GM19395 (cell line): ENCODE data around the gene MGMT.

Experiments
- ATAC-seq: cut with Tn5 transposase; IDR thresholded peaks from one replicate; pipeline ENCODE4 v1.9.1; 2021; ENCODE audit warnings: mild to moderate bottlenecking, moderate library complexity; ENCODE audit not compliant: unreplicated experiment

The MGMT gene

GRCh38 chr10:129677377-129677927 is 210.4 kb downstream of the MGMT start:
- no peak for ATAC-seq

- ATAC-seq, result no peak
These were observed 211.1 kb downstream of the MGMT start for GRCh38 chr10:129678186-129678585.

DNA sequence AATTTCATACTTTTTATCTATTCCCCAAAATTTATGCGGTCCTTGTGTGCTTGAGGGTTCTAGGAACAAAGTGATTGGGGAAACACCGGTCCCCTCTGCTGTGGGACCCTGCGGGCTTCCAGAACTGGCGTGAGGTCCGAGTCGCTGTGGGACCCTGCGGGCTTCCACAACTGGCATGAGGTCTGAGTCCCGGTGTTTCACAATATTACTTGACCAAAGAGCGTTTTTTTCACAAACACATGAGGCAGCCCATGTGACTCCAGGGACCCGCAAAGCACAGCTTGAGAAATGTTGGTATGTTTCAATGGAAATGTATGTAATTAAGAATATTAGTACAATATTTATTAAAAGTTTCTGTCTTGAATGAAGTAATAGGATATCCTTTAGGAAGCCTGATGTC is 212.2 kb downstream of the MGMT start:
- no peak for ATAC-seq

GRCh38 chr10:129680661-129681344 is 213.8 kb downstream of the MGMT start:
- ATAC-seq, result no peak

- no peak for ATAC-seq
These were observed 214.8 kb downstream of the MGMT start for GRCh38 chr10:129681856-129682255.

DNA sequence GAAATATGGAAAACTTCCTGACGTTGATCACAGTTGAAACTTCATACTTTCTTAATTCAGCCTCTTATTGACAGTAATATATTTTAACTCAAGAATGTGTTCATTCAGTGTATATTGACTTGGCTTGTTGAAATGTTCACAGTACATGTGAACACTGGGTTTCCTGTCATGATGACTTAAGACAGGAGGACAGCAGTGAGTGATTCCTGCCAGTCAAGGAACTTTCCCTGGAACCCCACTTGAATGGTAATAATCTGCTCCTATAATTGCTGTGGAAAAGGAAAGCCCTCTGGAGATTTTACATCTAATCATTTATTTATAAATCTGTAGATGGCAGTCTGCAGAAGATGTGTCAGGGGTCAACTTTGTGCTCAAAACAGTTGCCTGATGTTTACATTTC is 216.5 kb downstream of the MGMT start:
- ATAC-seq, result no peak

- ATAC-seq, result no peak
These were observed 216.9 kb downstream of the MGMT start for GRCh38 chr10:129683920-129684319.

- ATAC-seq, result no peak
These were observed 218.2 kb downstream of the MGMT start for GRCh38 chr10:129685271-129685670.

DNA sequence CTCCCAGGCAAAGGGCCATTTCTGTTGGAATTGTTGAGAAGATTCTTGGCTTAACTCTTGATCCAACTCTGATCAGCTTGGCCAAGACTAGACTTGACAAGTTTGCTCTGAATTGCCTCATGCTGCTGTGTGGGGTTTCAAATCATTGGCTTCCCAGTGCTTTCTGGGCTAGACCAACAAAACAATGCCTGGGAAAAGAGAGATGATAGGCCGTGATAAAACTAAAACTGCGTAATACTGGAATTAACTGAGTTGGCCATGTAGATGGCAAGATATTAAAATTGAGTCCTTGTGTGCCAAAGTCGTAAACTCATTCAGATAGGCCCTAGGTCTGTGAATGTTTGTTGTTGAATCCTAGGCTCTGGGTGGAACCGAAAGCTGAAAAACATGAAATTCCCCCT is 222.6 kb downstream of the MGMT start:
- no peak for ATAC-seq

- ATAC-seq, result no peak
These were observed 223.4 kb downstream of the MGMT start for GRCh38 chr10:129690248-129691070.

DNA sequence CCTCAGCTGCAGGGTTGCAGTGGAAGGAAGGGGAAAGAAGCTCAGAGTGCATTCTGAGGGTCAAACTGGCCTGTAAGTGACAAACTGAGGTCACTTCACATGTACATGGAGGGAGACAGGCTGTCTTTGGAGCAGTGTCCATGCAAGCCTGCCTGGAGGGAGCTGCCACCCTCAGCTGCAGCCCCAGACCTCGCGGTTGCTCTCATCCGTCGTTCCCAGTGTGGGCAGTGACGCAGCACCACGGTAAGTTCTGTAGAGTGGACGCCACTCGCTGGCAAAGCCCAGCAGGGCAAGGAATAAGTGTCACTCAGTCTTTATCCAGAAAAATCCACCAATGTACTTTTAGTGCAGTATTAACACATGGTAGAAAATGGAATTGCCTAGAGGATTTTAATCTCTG is 225.7 kb downstream of the MGMT start:
- ATAC-seq, result no peak

GRCh38 chr10:129693382-129693781 is 226.3 kb downstream of the MGMT start:
- no peak for ATAC-seq

DNA sequence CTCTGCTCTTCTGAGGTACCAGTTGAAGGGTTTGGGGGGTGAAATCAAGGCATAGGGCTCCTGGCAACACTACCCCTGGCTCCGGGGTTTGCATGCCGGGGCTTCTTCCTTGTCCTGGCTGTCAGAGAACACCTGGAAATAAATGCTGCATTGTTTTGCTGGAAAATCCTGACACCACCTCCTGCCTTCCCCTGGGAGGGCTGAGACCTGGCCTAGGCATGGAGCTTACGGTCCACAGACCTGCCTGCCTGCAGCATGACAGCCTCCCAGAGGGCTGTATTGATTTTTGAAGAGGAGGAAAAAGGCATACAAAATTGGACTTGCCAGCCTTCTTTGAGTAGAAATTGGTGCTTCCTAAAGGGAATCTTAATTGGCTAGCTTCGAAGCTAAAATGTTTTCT is 227.1 kb downstream of the MGMT start:
- ATAC-seq, result no peak

- ATAC-seq, result no peak
These were observed 227.7 kb downstream of the MGMT start for GRCh38 chr10:129694691-129695243.

DNA sequence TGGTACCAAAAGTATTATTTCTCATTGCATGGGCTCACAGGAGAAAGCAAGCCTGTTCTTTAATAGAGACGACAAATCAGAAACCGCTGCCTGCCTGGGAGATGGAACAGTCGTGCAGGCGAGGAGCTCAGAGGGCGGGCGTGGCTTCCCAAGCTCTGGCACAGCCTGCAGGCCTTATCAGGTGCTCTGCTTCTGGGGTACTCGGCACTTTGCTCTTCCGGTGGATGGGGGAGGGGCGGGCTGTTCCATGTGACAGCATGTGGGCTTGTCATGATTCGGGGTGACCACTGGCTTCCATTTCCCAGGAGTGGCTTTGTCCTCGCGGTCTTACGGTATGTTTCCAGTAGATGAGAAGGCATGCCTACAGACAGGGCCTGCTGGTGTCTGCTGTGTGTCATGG is 228.6 kb downstream of the MGMT start:
- no peak for ATAC-seq

- ATAC-seq, result no peak
These were observed 229.6 kb downstream of the MGMT start for GRCh38 chr10:129696636-129697035.

DNA sequence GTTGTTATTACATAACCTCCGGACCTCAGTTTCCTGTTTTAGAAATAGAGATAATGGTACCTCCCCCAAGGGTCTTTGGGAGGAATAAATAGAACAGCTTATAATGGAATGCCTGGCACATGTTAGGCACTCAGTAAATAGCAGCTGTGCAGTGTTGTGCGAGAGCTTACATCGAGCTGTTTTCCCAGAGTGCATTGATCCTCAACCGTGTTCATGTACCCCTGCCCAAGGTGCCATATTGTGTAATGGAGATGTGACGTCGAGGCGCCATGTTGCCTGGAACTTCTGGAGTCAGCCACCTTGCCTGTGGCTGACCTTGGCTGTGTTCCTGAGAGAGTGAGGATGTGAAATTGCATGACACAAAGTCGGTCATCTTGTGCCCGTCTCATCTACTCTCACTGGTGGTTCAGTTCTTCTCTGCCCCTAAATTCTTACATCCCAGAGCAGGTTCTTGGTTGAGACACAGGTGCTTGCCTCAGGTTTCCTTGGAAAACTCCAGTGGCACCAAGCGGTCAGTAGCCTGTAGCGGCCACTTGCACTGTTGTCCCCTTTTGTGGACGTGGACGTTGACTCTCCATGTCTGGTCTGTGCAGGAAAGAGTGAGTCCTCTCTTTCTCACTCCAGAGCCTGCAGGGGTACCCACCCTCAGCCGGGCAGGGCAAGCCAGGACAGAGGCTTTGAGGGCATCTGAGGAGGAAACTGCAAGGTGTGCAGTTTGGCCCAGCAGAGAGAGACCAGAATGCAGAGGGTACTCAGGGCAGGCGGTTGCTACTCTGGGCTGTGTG is 230.6 kb downstream of the MGMT start:
- no peak for ATAC-seq

DNA sequence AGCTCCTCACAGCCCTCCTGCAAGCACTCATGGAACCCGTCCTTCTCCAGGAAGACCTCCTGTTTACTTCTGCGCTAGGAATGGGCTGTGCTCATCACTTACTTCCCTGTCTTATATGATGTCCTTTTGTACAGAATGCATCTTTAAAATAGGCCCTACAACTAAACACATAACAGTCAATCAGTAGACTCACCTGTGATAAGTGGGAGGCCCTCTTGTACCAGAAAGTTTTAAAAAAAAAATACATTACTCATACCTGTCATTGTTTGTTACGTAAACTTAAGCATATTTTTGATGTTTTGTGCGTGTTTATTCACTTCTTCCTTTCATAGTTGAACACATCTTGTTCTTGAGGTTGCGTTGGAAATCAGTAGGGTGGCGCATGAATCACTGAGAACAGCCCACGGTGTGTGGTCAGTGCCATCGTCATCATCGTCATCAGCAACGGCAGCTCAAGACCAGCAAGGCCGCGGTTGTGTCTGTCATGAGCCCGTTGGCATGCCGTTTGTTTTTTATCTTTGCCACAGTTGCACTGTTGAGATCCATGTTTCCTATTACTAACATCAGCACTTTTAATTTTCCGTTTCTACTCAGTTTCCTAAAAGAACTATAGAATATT is 232.8 kb downstream of the MGMT start:
- ATAC-seq, result no peak

DNA sequence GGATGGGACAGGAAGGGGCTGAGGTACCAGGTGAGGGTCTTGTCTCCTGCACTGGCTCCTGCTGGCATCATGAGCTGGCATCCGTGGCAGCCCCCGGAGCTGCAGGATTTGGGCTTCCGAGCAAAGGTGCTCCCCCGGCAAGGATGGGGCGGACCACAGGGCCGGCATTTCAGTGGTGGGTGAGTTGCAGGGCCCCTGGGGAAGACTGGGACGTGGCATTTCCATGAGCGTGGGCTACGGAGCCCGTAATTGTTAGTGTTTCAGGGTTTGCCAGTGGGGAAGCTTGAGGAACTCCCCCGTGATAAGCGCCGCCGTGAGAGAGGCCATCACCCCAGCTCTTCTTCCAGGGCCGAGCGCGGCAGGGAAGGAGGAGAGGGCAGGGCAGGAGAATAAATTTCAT is 235.6 kb downstream of the MGMT start:
- ATAC-seq, result no peak

GRCh38 chr10:129703287-129704137 is 236.5 kb downstream of the MGMT start:
- no peak for ATAC-seq
